Brain pericyte (primary cell): ENCODE data around the gene SLC9A4.
"Not testable (repeated sequence)": the region's sequence is repeated elsewhere in the genome, so short reads cannot be mapped to it uniquely, and the experiment has no call there.

Source experiments
- DNase-seq: peaks from one replicate; pipeline ENCODE4 v3.0.0-alpha.2; 2012; ENCODE audit warnings: low read depth, low spot score

SLC9A4 gene

DNA sequence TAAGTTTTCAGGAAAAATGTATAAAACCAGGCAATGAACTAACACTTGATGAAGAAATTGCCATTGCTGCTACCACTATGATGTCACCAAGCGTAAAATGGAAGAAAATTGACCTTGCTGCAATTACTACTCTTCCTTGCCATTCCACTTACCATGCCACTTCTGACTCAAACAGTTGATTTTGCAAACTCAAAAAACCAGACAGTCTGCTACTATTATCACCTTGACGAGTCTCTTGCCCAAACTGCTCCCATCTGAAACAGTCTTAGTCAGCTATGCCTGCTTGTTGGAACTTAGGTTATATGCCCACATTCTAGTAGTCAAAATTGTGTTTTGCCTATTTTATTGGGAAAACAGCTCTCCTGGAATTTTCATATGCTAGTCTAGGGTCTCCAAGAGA lies 74.4 kb downstream of the SLC9A4 start:
- DNase-seq = no peak

DNA sequence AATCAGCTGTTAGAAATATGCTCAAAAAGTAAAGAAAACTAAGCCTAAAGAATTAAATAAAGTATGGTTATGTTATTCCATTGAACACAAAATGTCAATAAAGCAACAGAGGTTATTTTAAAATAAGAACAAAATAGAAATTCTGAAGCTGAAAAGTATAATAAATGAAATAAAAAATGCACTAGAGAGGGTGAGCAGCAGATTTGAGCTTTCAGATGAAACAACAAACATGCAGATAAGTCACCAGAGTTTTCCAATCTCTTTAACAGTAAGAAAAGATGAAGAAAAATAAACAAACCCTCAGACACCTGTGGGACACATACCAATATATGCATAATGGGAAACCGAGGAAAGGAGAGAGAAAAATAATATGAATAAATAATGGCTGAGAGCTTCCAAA lies 76.0 kb downstream of the SLC9A4 start:
- DNase-seq = no peak

DNA sequence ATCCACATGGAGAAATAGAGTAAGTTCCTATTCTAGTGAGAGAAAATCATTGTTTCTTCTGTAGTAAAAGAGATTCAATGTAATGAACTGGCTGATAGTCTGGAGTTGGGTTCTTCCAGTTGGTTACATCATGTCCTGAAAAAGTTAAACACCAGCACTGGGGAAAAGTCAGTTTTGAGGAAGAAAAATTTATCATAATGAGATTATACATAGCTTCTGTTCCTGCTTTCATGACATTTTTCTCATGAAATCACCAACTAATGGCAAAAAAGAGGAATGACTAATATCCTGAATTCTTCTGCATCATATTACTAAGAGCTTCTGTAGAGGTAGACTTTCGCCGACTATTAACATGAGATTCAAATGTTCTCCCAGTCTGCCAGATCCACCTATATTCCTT lies 77.1 kb downstream of the SLC9A4 start:
- no peak for DNase-seq

DNA sequence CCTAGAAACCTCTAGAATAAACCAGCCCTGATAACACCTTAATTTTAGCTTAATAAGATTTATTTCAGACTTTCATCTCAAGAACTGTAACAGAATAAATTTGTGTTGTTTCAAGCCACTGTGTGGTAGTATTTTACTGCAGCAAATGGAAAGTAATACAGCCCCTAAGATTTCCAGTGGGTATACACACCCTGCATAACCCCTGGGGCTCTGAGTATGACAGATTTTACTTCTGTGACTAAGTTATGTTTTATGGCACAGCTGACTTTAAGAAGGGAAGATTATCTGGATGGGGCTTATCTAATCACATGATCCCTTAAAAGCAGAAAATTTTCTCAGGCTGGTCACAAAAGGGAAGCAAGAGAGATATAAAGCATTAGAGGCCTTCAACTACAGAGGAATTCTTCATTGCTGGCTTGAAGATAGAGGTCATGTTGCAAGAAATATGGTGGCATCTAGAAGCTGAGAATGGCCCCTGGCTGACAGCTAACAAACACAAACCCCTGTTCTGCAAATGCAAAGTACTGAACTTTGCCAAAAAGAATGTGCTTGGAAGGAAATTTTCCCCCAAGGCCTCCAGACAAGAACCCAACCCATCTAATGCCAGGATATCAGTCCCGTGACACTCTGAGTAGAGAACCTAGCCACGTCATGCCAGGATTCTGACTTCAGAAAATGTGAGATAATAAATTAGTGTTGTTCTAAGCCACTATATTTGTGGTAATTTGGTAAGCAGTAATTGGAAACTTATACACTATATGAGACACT lies 78.5 kb downstream of the SLC9A4 start:
- DNase-seq = no peak

DNA sequence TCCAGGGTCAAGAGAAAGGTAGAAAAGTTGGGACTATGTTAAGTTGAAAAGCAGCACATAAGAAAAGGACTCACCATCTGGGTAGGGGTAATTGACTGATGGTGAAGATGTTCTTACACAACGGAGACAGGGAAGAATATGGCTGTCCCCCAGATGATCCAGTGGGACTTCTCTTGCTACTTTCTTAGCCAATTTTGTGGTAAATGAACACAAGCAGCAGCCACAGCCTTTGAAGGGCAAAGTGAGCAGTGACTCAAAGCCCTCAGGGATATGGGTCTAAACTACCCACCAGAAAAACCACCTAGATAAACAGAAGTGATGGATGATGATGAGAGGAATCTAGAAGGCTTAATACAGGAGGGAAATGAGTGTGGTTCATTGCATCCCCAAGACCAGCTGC lies 80.6 kb downstream of the SLC9A4 start:
- no peak for DNase-seq

DNA sequence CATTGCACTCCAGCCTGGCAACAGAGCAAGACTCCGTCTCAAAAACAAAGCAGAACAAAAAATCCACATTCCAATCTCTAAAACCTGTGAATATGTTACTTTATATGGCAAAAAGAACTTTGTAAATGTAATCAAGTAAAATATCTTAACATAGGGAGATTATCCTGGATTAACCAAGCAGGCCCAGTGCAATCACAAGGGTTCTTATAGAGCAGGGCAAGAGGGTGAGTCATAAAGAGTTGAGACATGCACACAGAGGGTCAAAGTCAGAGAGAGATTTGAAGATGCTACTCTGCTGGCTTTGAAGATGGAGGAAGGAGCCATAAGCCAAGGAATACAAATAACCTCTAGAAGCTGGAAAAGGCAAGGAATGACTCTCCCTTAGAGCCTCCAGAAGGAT lies 85.4 kb downstream of the SLC9A4 start:
- DNase-seq = no peak

DNA sequence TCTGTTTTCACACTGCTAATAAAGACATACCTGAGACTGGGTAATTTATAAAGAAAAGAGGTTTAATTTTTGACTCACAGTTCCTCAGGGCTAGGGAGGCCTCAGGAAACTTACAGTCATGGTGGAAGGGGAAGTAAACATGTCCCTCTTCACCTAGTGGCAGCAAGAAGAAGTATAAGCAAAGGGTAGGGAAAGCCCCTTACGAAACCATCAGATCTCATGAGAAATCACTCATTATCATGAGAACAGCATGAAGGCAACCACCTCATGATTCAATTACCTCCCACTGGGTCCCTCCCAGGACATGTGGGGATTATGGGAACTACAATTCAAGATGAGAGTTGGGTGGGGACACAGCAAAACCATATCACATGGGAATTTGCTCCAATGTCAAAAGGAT lies 89.5 kb downstream of the SLC9A4 start:
- DNase-seq = not testable (repeated sequence)

DNA sequence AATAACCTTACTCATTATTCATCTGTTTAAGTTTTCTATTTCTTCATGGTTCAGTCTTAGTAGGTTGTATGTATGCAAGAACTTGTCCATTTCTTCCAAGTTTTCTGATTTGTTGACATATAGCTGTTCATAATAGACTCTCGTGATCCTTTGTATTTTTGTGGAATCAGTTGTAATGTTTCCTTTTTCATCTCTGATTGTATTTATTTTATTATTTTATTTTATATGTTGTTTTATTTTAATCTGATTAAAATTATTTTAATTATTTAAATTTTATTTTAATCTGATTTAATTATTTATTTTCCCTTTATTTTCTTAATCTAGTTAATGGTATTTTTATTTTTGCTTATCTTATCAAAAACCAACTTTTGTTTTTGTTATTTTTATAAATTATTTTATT lies 102.9 kb downstream of the SLC9A4 start:
- no peak for DNase-seq

DNA sequence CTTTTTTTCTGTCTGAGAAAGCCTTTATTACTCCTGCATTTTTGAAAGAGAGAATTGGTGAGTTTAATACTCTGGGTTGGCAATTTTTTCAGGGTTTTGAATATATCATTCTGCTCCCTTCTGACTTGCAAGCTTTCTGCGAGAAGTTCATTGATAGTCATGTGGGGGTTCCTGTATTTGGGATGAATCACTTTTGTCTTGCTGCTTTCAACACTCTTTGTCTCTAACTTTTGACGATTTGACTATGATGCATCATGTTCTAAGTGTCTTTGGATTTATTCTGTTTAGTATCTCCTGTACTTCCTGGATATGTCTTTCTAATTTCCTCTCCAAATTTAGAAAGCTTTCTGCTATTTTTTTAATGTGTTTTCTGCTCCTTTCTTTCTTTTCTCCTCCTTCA lies 105.3 kb downstream of the SLC9A4 start:
- no peak for DNase-seq

DNA sequence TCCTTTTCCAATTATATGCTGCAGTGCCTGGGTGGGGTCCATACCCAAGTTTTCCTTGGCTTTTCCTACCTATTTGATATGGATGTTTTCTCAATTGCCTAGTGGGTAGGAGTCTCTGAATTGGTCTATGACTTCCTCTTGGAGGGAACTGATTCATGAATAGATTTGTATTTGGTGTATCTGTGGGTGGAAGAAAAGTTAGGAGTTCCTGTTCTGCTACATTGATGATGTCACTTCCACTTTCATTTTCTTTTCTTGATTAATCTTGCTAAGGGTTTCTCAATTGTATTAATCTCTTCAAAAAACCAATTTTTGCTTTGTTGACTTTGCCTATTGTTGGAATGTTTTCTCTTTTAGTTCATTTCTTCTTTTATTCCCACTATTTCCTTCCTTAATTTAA lies 108.9 kb downstream of the SLC9A4 start:
- DNase-seq = no peak

DNA sequence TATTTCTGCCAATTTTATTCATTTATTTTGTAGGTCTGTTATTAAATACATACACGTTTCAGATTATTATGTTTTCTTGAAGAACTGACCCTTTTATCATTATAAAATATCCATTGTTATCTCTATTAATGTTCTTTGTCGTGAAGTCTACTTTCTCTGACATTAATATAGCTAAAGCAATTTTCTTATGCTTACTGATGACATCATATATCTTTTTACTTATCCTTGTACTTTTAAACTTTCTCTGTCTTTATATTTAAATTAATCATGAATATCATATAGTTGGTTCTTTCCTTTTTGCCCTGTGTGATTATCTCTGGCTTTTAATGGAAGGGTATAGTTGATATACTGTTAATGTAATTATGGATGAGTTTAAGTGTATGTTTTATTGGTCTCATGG lies 109.8 kb downstream of the SLC9A4 start:
- no peak for DNase-seq
